GM12878 (cell line): ENCODE measurements around the gene BMI1. TPM values are rescaled to one million over a fixed set of nuclear protein-coding genes. Genes with fewer than 3 reads are reported as not detected.

Source experiments
- ATF7 ChIP-seq: fragments of 450-650 bp; IDR thresholded peaks from 2 replicates; pipeline ENCODE4 v1.6.1; 2016; ENCODE audit warnings: low read depth, mild to moderate bottlenecking
- BACH1 ChIP-seq: fragments of 450-650 bp; IDR thresholded peaks from 2 replicates; pipeline ENCODE4 v1.6.1; 2017; ENCODE audit warnings: mild to moderate bottlenecking, borderline replicate concordance
- BCL11A ChIP-seq: IDR thresholded peaks from 2 replicates; pipeline ENCODE4 v1.6.1; 2011; ENCODE audit warnings: low read depth, low read length
- BRCA1 ChIP-seq: IDR thresholded peaks from 2 replicates; pipeline ENCODE4 v1.6.1; 2011; ENCODE audit warnings: low read depth, low read length, improper control_type of control experiment
- EP300 ChIP-seq, 2 experiments: fragments of 150-350 bp in 1 of 2; IDR thresholded peaks; 2 replicates each; pipeline ENCODE4 v1.6.1; 2011 to 2012; ENCODE audit warnings: low read depth in 2 of 2, low read length in 2 of 2, borderline replicate concordance in 1 of 2, improper control_type of control experiment in 1 of 2, inconsistent platforms in 1 of 2; ENCODE audit not compliant: control insufficient read depth in 1 of 2
- GATAD2B ChIP-seq: fragments of 450-650 bp; conservative IDR thresholded peaks from 2 replicates; pipeline ENCODE4 v1.6.1; 2017; ENCODE audit warnings: low read depth, mild to moderate bottlenecking, moderate library complexity
- JUND ChIP-seq: IDR thresholded peaks from 2 replicates; pipeline ENCODE4 v1.6.1; 2012; ENCODE audit warnings: low read depth, mild to moderate bottlenecking, low read length, improper control_type of control experiment, moderate library complexity
- KAT2A ChIP-seq: conservative IDR thresholded peaks from 2 replicates; pipeline ENCODE4 v1.6.1; 2011; ENCODE audit warnings: low read depth, low read length; ENCODE audit not compliant: control insufficient read depth
- MEF2A ChIP-seq: IDR thresholded peaks from 2 replicates; pipeline ENCODE4 v1.6.1; 2011; ENCODE audit warnings: low read depth, mild to moderate bottlenecking, low read length, moderate library complexity; ENCODE audit not compliant: insufficient read depth
- MXI1 ChIP-seq: fragments of 150-350 bp; IDR thresholded peaks from 2 replicates; pipeline ENCODE4 v1.6.1; 2011; ENCODE audit warnings: low read depth, mild to moderate bottlenecking, inconsistent platforms, low read length, improper control_type of control experiment
- MYC ChIP-seq: IDR thresholded peaks from 2 replicates; pipeline ENCODE4 v1.6.1; 2011; ENCODE audit warnings: mild to moderate bottlenecking, low read length, moderate library complexity, inconsistent platforms; ENCODE audit not compliant: insufficient read depth, insufficient replicate concordance, insufficient read length, severe bottlenecking
- NFIC ChIP-seq: IDR thresholded peaks from 2 replicates; pipeline ENCODE4 v1.6.1; 2012; ENCODE audit warnings: low read depth, mild to moderate bottlenecking, inconsistent platforms, low read length, moderate library complexity
- NFXL1 ChIP-seq: fragments of 450-650 bp; IDR thresholded peaks from 2 replicates; pipeline ENCODE4 v1.6.1; 2017; ENCODE audit warnings: antibody characterized with exemption, mild to moderate bottlenecking, borderline replicate concordance
- PAX8 ChIP-seq: fragments of 450-650 bp; IDR thresholded peaks from 2 replicates; pipeline ENCODE4 v1.6.1; 2017; ENCODE audit warnings: mild to moderate bottlenecking, moderate library complexity
- PML ChIP-seq: IDR thresholded peaks from 2 replicates; pipeline ENCODE4 v1.6.1; 2012; ENCODE audit warnings: low read length, inconsistent platforms
- RB1 ChIP-seq: fragments of 450-650 bp; formaldehyde crosslinking; IDR thresholded peaks from 2 replicates; pipeline ENCODE4 v1.6.1; 2017; ENCODE audit warnings: mild to moderate bottlenecking, borderline replicate concordance
- RBBP5 ChIP-seq: fragments of 200-600 bp; sonication (generic); conservative IDR thresholded peaks from 2 replicates; pipeline ENCODE4 v1.6.1; 2016
- RCOR1 ChIP-seq: conservative IDR thresholded peaks from 2 replicates; pipeline ENCODE4 v1.6.1; 2012; ENCODE audit warnings: low read depth, low read length, improper control_type of control experiment
- RELA ChIP-seq: fragments of 450-650 bp; IDR thresholded peaks from 2 replicates; pipeline ENCODE4 v1.8.0; 2014; ENCODE audit warnings: borderline replicate concordance; ENCODE audit not compliant: partially characterized antibody
- SPI1 ChIP-seq: IDR thresholded peaks from 2 replicates; pipeline ENCODE4 v1.6.1; 2011; ENCODE audit warnings: low read depth, mild to moderate bottlenecking, low read length, moderate library complexity, borderline replicate concordance; ENCODE audit not compliant: insufficient read depth
- SUPT20H ChIP-seq: IDR thresholded peaks from 2 replicates; pipeline ENCODE4 v1.6.1; 2011; ENCODE audit warnings: low read depth, mild to moderate bottlenecking, low read length, moderate library complexity, borderline replicate concordance; ENCODE audit not compliant: control insufficient read depth
- SUZ12 ChIP-seq: fragments of 200-600 bp; sonication (generic); IDR thresholded peaks from one replicate; pipeline ENCODE4 v1.6.1; 2018; ENCODE audit warnings: antibody characterized with exemption, mild to moderate bottlenecking; ENCODE audit not compliant: unreplicated experiment
- TBL1XR1 ChIP-seq: IDR thresholded peaks from 2 replicates; pipeline ENCODE4 v1.6.1; 2012; ENCODE audit warnings: low read depth, low read length, improper control_type of control experiment
- TCF12 ChIP-seq: IDR thresholded peaks from 2 replicates; pipeline ENCODE4 v1.6.1; 2011; ENCODE audit warnings: low read depth, mild to moderate bottlenecking, low read length
- TCF7 ChIP-seq: IDR thresholded peaks from 2 replicates; pipeline ENCODE4 v1.6.1; 2014; ENCODE audit warnings: antibody characterized with exemption, borderline replicate concordance
- USF2 ChIP-seq: IDR thresholded peaks from 2 replicates; pipeline ENCODE4 v1.6.1; 2011; ENCODE audit warnings: low read depth, low read length, improper control_type of control experiment, borderline replicate concordance
- polyA plus RNA-seq, 11 experiments: library from polyadenylated mRNA; depleted of rRNA in 4 of 11; unstranded in 6 of 11; stranded (reverse) in 5 of 11; fragments of >200 nt; fragmentation: Nextera tagmentation in 4 of 11; fragmentation: Illumina TruSeq in 1 of 11; extraction: Ambion mirVana in 4 of 11; extraction: Trizol in 1 of 11; gene quantifications; 1 replicate in 1 of 11; 2 replicates in 10 of 11; pipeline versions ENCODE4 v1.2.1 to v1.2.3, GENCODE V29; 2011 to 2016; ENCODE audit warnings: inconsistent platforms in 2 of 11, missing spikeins in 2 of 11, low read depth in 1 of 11
- total RNA-seq, 4 experiments: library from RNA; depleted of rRNA in 3 of 4; stranded (reverse); fragments of >200 nt in 3 of 4; fragmentation: Illumina TruSeq in 1 of 4; extraction: Trizol in 1 of 4; gene quantifications; 2 replicates each; pipeline versions ENCODE4 v1.2.1 to v1.2.3, GENCODE V29; 2013 to 2021
- TF ChIP-seq, protein P1 (sequence below): fragments of 450-650 bp; formaldehyde crosslinking; IDR thresholded peaks from 2 replicates; pipeline ENCODE4 v1.5.0; 2022; ENCODE audit warnings: mild to moderate bottlenecking, missing genetic modification characterization
- TF ChIP-seq, protein P2 (sequence below): IDR thresholded peaks from 2 replicates; pipeline ENCODE4 v1.6.1; 2012; ENCODE audit warnings: low read depth, low read length, improper control_type of control experiment

Gene BMI1
- total and polyA plus RNA-seq, 10 of the 15 experiments (the other 5 are each of a cell fraction or from before 2014, with no cell fraction given): 8.0 to 49.7 (median 25.8) TPM

- TF ChIP-seq, protein P1, sequence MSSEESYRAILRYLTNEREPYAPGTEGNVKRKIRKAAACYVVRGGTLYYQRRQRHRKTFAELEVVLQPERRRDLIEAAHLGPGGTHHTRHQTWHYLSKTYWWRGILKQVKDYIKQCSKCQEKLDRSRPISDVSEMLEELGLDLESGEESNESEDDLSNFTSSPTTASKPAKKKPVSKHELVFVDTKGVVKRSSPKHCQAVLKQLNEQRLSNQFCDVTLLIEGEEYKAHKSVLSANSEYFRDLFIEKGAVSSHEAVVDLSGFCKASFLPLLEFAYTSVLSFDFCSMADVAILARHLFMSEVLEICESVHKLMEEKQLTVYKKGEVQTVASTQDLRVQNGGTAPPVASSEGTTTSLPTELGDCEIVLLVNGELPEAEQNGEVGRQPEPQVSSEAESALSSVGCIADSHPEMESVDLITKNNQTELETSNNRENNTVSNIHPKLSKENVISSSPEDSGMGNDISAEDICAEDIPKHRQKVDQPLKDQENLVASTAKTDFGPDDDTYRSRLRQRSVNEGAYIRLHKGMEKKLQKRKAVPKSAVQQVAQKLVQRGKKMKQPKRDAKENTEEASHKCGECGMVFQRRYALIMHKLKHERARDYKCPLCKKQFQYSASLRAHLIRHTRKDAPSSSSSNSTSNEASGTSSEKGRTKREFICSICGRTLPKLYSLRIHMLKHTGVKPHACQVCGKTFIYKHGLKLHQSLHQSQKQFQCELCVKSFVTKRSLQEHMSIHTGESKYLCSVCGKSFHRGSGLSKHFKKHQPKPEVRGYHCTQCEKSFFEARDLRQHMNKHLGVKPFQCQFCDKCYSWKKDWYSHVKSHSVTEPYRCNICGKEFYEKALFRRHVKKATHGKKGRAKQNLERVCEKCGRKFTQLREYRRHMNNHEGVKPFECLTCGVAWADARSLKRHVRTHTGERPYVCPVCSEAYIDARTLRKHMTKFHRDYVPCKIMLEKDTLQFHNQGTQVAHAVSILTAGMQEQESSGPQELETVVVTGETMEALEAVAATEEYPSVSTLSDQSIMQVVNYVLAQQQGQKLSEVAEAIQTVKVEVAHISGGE: no peak
- TF ChIP-seq PAX8 (no peak), JUND (peak; percentile 78), RB1 (no peak), PML (peak; percentile 81; the same call in 1 of the 2 replicates), SUPT20H (no peak), BCL11A (peak; percentile 99), SUZ12 (no peak), BRCA1 (no peak), SPI1 (no peak), TCF12 (peak; percentile 38; the same call in 1 of the 2 replicates), TBL1XR1 (peak; percentile 42; the same call in 1 of the 2 replicates), NFXL1 (no peak), BACH1 (peak; percentile 85; the same call in 1 of the 2 replicates), MYC (no peak), MEF2A (peak; percentile 95), RBBP5 (no peak), KAT2A (no peak), MXI1 (peak; percentile 27; the same call in 1 of the 2 replicates), RELA (no peak), NFIC (peak; percentile 99), TCF7 (peak; percentile 49; the same call in 1 of the 2 replicates), RCOR1 (no peak), ATF7 (peak; percentile 77), GATAD2B (no peak), USF2 (no peak), EP300 (IDR thresholded peaks at IDR 0.05; ENCODE audit: borderline replicate concordance in 1 of 2, control insufficient read depth in 1 of 2, low read depth in 2 of 2, low read length in 2 of 2) (peak; percentile 93 to 97; a peak in 3 of 4 replicates)
- TF ChIP-seq, protein P2, sequence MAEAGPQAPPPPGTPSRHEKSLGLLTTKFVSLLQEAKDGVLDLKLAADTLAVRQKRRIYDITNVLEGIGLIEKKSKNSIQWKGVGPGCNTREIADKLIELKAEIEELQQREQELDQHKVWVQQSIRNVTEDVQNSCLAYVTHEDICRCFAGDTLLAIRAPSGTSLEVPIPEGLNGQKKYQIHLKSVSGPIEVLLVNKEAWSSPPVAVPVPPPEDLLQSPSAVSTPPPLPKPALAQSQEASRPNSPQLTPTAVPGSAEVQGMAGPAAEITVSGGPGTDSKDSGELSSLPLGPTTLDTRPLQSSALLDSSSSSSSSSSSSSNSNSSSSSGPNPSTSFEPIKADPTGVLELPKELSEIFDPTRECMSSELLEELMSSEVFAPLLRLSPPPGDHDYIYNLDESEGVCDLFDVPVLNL: no peak
Observed at GRCh38 chr10:22308390-22308789, 12.5 kb upstream of the BMI1 start (continued).
